Esophagus squamous epithelium (tissue), 5 donors: ENCODE data around the gene GLG1. TPM values are rescaled to one million over a fixed set of nuclear protein-coding genes. Genes with fewer than 3 reads are reported as not detected.
A peak's percentile ranks its signal among the peaks of the same experiment; 100 is the strongest.

ENCODE experiments used
- DNase-seq: peaks from one replicate; lab custom pipeline; 2025; lab: John Stamatoyannopoulos, UW
- H3K27ac ChIP-seq, 4 donors: fragments of 200-600 bp; sonication (generic); one replicate each; pipeline ENCODE4 v1.5.1; 2016 to 2019; ENCODE audit warnings: mild to moderate bottlenecking in 1 of 4
- H3K27me3 ChIP-seq, 4 donors: fragments of 200-600 bp; sonication (generic); 1 replicate in 3 of 4; 2 replicates in 1 of 4; pipeline versions ENCODE4 v1.5.1 to v1.6.0; 2017 to 2021; ENCODE audit warnings: antibody characterized with exemption in 1 of 4
- H3K36me3 ChIP-seq, 3 donors: fragments of 200-600 bp; sonication (generic); one replicate each; pipeline ENCODE4 v1.5.1; 2016 to 2019
- H3K4me1 ChIP-seq, 3 donors: fragments of 200-600 bp; sonication (generic); one replicate each; pipeline ENCODE4 v1.5.1; 2017 to 2019
- H3K4me3 ChIP-seq, 4 donors: fragments of 200-600 bp; sonication (generic); 1 replicate in 3 of 4; 2 replicates in 1 of 4; pipeline ENCODE4 v1.5.1; 2016 to 2019; ENCODE audit warnings: mild to moderate bottlenecking in 2 of 4, moderate library complexity in 1 of 4
- H3K9me3 ChIP-seq, 3 donors: fragments of 200-600 bp; sonication (generic); one replicate each; pipeline ENCODE4 v1.5.1; 2016 to 2019
- POLR2A ChIP-seq, 4 donors: fragments of 450-650 bp; IDR thresholded peaks; one replicate each; pipeline ENCODE4 v1.6.1; 2017; ENCODE audit warnings: antibody characterized with exemption in 4 of 4, mild to moderate bottlenecking in 4 of 4, moderate library complexity in 3 of 4
- WGBS, 2 donors: methylation state at CpG; one replicate each; pipeline ENCODE4 v1.1.5; 2018; 5-methylcytosine and 5-hydroxymethylcytosine counted together
- intact Hi-C: fragments of 100-400 bp; cut with DNase I; formaldehyde crosslinking; loops from one replicate; pipeline ENCODE4 v1.15.0; 2022
- total RNA-seq, 4 donors: library from RNA; depleted of rRNA; stranded (reverse); fragments of >200 nt; gene quantifications; one replicate each; pipeline ENCODE4 v1.1.0, GENCODE V29; 2016
- TF ChIP-seq, protein P1 (sequence below), 6 experiments: fragments of 450-650 bp in 4 of 6; fragments of 200-600 bp in 2 of 6; sonication (generic) in 2 of 6; IDR thresholded peaks; one replicate each; pipeline ENCODE4 v1.5.1; 2016 to 2019; ENCODE audit warnings: antibody characterized with exemption in 6 of 6, mild to moderate bottlenecking in 4 of 6, moderate library complexity in 4 of 6
- donor health status: DM: yes; HTN: yes; CAD: no.

The GLG1 gene
- total RNA-seq, 4 donors from 2014 or later = 59.2 to 71.9 (median 60.8) TPM

- Histone ChIP-seq H3K27me3 (no peaks in the 10 kb centered on the region), H3K36me3 (peaks cover 0 to 100% (median 54%) of the 10 kb centered on the region in 3 donors), H3K27ac (no peak overlapping the region), H3K4me3 (no peak overlapping the region), H3K4me1 (peaks cover 3 to 24% (median 8%) of the 10 kb centered on the region in 3 donors), H3K9me3 (no peaks in the 10 kb centered on the region)
- 93 to 97% methylated on average over 6 to 7 of the region's 7 CpGs for WGBS, 2 donors
- intact Hi-C loops = no loop called here
- DNase-seq = no peak
- no peak for TF ChIP-seq POLR2A (IDR thresholded peaks at IDR 0.05)
- TF ChIP-seq, protein P1, sequence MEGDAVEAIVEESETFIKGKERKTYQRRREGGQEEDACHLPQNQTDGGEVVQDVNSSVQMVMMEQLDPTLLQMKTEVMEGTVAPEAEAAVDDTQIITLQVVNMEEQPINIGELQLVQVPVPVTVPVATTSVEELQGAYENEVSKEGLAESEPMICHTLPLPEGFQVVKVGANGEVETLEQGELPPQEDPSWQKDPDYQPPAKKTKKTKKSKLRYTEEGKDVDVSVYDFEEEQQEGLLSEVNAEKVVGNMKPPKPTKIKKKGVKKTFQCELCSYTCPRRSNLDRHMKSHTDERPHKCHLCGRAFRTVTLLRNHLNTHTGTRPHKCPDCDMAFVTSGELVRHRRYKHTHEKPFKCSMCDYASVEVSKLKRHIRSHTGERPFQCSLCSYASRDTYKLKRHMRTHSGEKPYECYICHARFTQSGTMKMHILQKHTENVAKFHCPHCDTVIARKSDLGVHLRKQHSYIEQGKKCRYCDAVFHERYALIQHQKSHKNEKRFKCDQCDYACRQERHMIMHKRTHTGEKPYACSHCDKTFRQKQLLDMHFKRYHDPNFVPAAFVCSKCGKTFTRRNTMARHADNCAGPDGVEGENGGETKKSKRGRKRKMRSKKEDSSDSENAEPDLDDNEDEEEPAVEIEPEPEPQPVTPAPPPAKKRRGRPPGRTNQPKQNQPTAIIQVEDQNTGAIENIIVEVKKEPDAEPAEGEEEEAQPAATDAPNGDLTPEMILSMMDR (IDR thresholded peaks at IDR 0.05) = no peak
Measured at GRCh38 chr16:74460542-74460941, 146.4 kb downstream of the GLG1 start.

DNA sequence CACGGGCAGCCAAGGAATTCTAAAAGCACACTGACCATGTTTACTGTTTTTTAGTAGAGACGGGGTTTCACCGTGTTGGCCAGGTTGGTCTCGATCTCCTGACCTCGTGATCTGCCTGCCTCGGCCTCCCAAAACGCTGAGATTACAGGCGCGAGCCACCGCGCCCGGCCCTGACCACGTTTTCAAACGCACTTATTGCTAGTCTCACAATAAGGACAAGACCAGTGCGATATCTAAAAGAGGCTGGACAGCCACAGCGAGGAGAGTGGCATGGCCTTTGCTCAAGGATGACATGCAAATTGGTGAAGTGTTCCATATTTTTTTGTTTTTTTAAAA lies 150.7 kb downstream of the GLG1 start:
- DNase-seq = no peak
- 83 to 86% methylated on average over 16 of the region's 16 CpGs for WGBS, 2 donors
- TF ChIP-seq, protein P1 (IDR thresholded peaks at IDR 0.05) = no peak
- no peak for TF ChIP-seq POLR2A (IDR thresholded peaks at IDR 0.05)
- H3K27me3 ChIP-seq = no peaks in the 10 kb centered on the region
- intact Hi-C loops = no loop called here
- peak overlapping the region in 2 of 4 donors; percentile 57 to 76 for H3K27ac ChIP-seq
- H3K4me1 ChIP-seq = peaks cover 0 to 33% (median 5%) of the 10 kb centered on the region in 3 donors
- H3K4me3 ChIP-seq = no peak overlapping the region
- no peaks in the 10 kb centered on the region for H3K9me3 ChIP-seq
- H3K36me3 ChIP-seq = peaks cover 9 to 96% (median 39%) of the 10 kb centered on the region in 3 donors

DNA sequence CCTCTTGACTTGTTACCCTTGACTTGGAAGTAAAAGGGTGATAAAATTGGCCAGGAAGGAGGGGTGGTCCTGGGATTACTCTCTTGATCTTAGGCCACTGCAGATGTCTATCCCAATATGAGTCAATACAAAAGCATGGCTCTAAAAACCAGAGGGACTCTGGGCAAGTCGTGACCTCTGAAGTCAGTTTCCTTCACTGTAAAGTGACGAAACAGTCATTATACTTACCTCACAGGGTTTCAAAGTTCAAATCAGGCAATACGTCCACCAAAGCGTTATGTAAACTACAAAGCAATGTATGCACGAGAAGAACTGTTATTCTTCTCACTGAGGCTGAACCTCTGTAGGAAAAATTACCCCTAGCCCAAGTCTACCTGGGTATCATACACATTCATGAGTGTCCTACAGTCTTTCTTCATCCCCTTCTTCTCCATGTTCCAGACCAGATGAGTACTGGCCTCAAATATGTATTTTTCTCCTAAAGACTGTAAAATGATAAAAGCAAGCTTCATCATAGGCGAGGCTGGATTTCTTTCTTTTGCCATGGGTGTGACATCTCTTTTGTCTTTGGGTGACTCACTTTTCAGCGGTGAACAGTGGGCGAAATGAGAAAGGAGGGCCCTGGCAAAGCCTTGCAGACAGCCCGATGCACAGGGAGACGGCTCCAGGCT lies 151.2 kb downstream of the GLG1 start:
- 36 to 65% methylated on average over 10 of the region's 10 CpGs for WGBS, 2 donors
- TF ChIP-seq POLR2A (IDR thresholded peaks at IDR 0.05) = no peak
- TF ChIP-seq, protein P1 (IDR thresholded peaks at IDR 0.05) = no peak
- no peaks in the 10 kb centered on the region for H3K27me3 ChIP-seq
- intact Hi-C loops = no loop called here
- no peak overlapping the region for H3K4me3 ChIP-seq
- no peak for DNase-seq
- H3K9me3 ChIP-seq = no peaks in the 10 kb centered on the region
- peak overlapping the region; percentile 18 to 76 (median 54) for H3K27ac ChIP-seq
- H3K4me1 ChIP-seq = peaks cover under 1 to 38% (median 8%) of the 10 kb centered on the region in 3 donors
- H3K36me3 ChIP-seq = peaks cover 9 to 96% (median 39%) of the 10 kb centered on the region in 3 donors

DNA sequence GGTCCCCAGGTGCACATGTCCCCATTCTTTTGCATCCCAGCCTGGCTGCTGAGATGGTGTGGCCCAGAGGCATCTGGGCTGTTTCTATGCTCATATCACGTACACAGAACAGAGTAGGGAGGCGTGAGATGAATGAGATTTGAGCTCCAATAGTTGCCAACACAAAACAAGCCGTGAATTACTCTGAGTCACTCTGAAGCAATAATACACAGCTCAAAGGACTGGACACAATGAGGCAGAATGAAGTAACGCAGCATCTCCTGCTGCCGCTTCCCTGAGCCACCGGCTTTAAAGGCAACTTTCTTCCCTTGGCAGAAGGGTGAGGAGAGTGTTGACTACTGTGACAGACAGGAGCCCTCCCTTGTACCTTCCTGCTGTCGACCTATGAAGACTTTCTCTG lies 151.7 kb downstream of the GLG1 start:
- WGBS, 2 donors = 45% methylated on average over 4 to 6 of the region's 7 CpGs
- DNase-seq = no peak
- no peaks in the 10 kb centered on the region for H3K27me3 ChIP-seq
- no peaks in the 10 kb centered on the region for H3K9me3 ChIP-seq
- no peak overlapping the region for H3K4me3 ChIP-seq
- peaks cover 9 to 92% (median 35%) of the 10 kb centered on the region in 3 donors for H3K36me3 ChIP-seq
- intact Hi-C loops = no loop called here
- peaks cover 6 to 43% (median 14%) of the 10 kb centered on the region in 3 donors for H3K4me1 ChIP-seq
- TF ChIP-seq POLR2A (IDR thresholded peaks at IDR 0.05) = no peak
- TF ChIP-seq, protein P1 (IDR thresholded peaks at IDR 0.05) = no peak
- H3K27ac ChIP-seq = peak overlapping the region; percentile 18 to 76 (median 54)

DNA sequence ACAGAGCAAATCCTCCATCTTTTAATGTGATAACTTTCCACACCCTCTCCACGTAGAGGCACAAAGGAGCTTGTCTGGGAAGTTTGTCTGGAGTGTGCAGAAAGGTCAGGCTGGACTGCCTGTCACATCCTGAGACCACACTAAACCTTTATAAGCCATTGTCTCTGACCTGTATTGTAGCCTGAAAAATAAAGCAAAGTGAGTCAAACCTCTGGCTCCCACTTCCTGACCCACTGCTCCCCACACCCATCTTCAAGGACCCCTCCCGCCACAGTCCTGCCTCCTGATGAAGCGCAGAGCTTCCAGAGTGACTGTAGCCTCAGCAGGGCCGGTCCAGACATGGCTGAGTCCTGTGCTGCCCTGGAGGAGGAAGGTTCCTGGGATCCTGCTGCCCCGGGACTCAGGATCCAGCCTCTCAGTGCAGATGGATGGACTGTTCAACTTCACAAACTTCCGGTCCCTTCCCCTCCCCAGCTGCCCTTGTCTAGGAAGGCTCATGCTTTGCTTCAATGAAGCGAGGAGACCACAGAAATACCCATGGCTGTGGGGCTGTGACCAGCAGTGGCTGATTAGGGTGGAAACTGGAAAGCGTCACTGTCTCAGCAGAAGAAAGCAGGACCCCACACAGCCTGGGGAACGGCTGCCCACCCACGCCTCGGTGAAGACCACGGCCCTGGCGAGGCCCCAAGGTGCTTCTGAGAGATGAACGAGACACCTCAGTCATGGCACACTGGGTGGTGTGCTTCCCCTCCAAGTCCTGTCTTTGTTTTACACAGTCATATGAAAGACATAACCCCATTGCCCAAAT lies 154.8 kb downstream of the GLG1 start:
- no peak overlapping the region for H3K4me3 ChIP-seq
- H3K27me3 ChIP-seq = no peaks in the 10 kb centered on the region
- H3K36me3 ChIP-seq = peaks cover 9 to 61% (median 18%) of the 10 kb centered on the region in 3 donors
- DNase-seq = no peak
- no peaks in the 10 kb centered on the region for H3K9me3 ChIP-seq
- peaks cover 25 to 74% (median 33%) of the 10 kb centered on the region in 3 donors for H3K4me1 ChIP-seq
- no peak for TF ChIP-seq POLR2A (IDR thresholded peaks at IDR 0.05)
- TF ChIP-seq, protein P1 (IDR thresholded peaks at IDR 0.05) = no peak
- intact Hi-C loops = no loop called here
- WGBS, 2 donors = 85 to 93% methylated on average over 8 to 10 of the region's 14 CpGs
- H3K27ac ChIP-seq = peak overlapping the region in 3 of 4 donors; percentile 22 to 87 (median 82)
